GM21423 (cell line): Measurements from ENCODE around the gene DUSP22.
"Not testable (repeated sequence)": the region's sequence is repeated elsewhere in the genome, so short reads cannot be mapped to it uniquely, and the experiment has no call there.

Experiments
- ATAC-seq: cut with Tn5 transposase; IDR thresholded peaks from one replicate; pipeline ENCODE4 v1.9.1; 2021; ENCODE audit warnings: mild to moderate bottlenecking, moderate library complexity; ENCODE audit not compliant: unreplicated experiment

DUSP22 gene, protein sequence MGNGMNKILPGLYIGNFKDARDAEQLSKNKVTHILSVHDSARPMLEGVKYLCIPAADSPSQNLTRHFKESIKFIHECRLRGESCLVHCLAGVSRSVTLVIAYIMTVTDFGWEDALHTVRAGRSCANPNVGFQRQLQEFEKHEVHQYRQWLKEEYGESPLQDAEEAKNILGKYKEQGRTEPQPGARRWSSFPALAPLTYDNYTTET

DNA sequence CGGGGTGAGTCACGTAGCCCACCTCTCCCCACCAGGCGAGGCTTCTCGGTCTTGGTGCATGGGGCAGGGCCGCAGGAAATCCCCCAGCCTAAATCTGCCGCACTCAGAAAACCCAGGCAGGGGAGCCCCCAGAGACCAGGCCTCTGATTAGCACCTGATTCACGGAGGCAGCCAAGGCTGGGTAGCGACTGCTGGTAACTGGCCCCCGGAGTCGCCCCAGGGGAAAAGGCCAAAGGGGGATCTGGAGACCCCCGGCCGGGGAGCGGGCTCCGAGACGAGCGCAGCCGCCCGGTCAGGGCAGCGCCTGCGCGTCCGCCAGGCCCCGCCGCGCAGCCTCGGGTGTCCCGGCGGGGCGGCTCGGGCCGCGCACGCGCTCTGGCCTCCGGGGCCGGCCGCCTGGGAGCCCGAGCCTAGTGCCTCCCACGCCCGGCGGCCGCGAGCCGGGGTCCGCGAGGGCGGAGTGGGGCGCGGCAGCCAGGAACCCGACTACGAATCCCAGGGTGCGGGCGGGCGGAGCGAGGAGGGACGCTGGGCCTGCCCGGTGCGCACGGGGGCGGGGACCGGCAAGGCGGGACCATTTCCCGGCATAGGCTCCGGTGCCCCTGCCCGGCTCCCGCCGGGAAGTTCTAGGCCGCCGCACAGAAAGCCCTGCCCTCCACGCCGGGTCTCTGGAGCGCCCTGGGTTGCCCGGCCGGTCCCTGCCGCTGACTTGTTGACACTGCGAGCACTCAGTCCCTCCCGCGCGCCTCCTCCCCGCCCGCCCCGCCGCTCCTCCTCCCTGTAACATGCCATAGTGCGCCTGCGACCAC is at the start of gene DUSP22:
Gene DUSP22, plus strand, starts transcription at position 791 of the 809 bp plus-strand sequence. CDS start 53 bp downstream, outside the sequence.
- peak; percentile 36 for ATAC-seq

DNA sequence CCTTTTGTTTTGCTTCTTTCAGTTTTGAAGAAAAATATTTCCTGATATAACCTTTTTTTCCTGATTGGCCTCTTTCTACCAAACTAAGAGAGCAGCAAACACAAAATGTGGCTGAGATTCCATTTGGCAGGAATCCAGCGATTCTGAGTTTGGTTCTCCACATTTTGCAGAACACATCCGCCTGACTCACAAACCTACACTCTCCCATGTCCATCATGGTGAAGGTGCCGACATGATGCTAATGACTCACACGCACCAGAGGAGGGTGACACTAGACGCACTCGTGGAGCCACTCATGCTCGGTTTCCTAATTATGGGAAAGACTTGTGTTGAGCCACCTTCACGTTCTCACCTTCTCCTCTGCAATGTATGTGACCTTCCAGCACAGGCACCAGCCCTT is 45.9 kb upstream of the DUSP22 start:
- no peak for ATAC-seq

DNA sequence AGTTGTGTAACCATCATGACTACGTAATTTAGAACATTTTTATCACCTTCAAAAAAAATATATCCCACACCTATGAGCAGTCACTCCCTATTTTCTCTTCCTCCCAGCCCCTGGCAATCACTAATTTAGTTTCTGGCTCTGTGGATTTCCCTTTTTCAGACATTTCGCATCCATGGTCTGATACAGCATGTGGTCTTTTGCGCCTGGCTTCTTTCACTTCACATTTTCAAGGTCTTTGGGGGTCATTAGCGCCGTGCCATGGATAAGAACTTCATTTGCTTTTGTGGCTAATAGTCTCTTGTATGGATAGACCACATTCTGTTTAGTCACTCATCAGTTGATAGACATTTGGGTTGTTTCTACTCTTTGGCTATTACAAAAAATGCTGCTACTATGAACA is 44.9 kb upstream of the DUSP22 start:
- no peak for ATAC-seq

DNA sequence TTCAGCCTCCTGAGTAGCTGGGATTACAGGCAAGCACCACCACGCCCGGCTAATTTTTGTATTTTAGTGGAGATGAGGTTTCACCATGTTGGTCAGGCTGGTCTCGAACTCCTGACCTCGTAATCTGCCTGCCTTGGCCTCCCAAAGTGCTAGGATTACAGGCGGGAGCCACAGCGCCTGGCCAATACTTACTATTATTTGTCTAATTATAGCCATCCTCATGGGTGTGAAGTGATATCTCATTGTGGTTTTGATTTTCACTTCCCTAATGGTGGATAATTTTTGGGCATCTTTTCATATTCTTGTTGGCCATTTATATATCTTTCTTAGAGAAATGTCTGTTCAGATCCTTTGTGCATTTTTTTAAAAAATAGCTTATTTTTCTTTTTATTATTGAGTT is 44.2 kb upstream of the DUSP22 start:
- not testable (repeated sequence) for ATAC-seq

DNA sequence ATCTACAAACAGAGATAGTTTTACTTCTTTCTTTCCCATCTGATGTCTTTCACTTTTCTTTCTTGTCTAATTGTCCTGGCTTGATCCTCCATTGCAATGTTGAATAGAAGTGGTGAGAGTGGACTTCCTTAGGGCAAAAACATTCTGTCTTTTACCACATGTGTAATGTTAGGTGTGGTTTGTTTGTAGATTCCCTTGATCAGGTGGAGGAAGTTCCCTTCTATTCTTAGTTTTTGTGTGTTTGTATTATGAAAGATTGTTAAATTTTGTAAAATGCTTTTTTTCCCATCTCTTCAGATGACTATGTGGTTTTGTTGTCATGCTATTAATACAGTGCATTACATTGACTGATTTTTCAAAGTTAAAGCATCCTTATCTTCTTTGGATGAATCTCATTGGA is 41.6 kb upstream of the DUSP22 start:
- no peak for ATAC-seq

DNA sequence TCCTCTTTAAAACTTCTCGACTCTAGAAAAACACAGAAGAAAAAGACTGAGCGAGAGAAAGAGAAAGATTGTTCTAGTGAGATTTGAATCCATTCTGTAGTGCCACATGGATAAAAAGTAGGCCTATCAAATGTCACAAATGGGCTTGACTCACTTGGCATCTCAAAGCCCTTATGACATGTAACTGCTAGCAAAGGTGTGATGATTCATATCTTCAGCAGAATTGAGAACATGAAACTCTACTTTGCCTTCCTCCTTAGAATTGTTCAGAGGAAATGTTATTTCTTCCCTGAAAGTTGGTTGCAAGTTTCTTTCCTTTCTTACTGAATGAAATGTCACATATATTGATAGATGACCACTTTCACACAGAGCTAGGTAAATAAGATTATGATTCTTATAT is 40.4 kb upstream of the DUSP22 start:
- peak; percentile 51 for ATAC-seq

DNA sequence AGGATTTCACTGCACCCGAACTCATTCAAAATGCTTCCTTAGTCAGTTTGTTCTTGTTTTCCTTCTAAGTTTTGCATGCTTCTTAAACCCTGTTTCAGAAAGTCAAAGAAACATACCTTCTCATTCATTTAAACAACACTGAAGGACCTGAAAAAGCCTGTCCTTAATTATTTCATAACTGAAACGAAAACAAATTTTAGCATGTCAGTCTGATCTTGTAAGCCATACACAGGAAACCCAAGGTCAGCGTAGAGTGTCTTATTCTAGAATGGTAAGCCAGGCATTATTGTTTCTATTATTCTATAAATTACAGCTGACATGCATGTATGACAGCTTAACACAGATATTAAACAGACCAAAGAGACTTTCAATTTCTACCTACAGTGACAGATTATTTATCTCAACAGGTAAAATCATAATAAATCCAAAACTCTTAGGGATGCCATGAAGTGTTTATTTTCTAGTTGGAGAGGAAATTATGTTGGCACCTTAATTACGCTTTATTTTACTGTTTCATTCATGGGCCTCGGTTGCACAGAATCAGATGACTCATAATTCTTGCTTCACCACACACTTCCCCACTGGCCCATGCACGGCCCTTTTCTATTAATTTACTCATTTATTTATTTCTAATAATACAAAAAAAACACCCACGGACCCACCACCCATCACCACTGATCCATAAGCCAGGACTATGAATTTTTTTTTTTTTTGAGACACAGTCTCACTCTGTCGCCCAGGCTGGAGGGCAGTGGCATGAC is 39.3 kb upstream of the DUSP22 start:
- ATAC-seq: no peak

DNA sequence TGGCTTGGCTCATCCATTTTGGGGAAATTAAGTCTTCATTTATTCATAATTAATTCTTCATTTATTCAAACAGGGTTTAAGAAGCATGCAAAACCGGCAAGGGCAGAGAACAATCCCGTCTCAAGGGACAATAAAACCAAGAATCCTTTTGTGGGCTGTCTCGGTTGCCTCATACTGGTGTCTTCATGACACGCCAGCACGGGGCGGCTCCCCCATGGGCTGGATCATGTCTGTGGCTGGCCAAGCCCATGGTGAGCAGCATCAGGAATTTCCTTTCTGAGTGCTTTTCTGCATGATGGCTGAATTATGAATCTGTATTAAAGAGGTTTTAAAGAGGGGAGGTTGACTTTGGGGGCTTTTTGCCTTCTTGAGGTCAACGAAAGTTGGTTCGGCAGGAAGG is 38.3 kb upstream of the DUSP22 start:
- no peak for ATAC-seq

DNA sequence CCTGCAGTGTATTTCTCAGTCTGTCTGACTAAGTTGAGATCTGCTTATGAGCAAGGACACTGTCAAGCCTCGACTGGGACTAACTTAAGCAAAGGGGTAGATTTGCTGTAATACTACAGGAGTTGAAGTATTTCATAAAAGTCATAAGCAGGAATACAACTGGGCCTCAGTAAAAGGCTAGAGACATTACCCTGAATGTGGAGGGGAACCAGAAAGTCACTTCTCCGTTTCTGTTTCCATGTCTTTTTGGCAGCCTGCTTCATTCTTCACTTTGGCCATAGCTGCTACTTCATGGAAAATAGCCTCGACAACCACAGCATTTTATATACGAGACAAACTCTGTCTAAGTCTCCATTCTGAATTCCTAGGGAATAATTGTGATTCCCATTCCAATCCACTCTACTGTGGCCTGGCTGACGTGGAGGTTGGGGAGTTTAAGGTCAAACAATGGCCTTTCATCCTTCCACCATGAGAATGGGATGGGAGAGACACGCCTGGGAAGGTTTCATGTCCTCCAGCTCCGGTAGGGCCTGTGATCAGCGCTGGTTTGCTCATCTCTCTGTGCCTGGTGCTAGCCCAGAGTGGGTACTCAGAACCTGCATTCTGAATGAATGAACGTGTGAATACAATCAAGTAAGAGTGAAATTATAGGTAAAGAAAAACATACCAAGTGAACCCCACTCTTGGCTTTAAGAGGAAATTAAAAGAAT is 37.1 kb upstream of the DUSP22 start:
- ATAC-seq: no peak

DNA sequence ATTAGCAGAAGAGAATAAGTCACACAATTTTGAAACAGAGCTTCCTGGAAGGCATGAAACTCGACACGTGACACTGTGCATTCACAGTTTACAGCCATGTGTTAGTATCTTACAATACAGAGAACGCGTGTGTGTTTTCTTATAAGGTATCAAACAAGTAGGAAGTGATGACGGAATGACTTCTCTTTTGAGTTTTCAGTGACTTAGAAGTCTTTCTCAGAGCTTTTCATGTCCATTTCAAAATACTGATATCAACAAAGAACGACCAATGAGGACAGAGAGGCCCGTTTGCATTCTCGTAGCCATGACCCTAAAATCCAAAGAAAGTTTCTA is 36.6 kb upstream of the DUSP22 start:
- no peak for ATAC-seq

DNA sequence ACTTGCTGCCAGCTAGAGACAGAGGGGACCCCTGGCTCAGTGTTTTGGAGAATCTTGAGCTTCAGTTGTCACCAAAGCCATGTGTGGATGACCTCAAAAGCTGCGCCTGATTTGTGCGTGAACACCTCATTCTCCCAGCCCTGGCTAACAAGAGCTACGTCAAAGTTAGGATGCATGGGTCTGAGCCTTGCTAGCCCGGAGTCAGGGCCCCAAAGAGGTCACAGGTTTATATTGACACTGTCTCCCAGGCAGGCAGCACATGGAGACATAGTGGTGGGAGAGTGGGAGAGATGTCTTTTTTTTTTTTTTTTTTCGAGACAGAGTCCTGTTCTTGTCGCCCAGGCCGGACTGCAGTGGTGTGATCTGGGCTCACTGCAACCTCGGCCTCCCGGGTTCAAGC is 36.1 kb upstream of the DUSP22 start:
- ATAC-seq: no peak

DNA sequence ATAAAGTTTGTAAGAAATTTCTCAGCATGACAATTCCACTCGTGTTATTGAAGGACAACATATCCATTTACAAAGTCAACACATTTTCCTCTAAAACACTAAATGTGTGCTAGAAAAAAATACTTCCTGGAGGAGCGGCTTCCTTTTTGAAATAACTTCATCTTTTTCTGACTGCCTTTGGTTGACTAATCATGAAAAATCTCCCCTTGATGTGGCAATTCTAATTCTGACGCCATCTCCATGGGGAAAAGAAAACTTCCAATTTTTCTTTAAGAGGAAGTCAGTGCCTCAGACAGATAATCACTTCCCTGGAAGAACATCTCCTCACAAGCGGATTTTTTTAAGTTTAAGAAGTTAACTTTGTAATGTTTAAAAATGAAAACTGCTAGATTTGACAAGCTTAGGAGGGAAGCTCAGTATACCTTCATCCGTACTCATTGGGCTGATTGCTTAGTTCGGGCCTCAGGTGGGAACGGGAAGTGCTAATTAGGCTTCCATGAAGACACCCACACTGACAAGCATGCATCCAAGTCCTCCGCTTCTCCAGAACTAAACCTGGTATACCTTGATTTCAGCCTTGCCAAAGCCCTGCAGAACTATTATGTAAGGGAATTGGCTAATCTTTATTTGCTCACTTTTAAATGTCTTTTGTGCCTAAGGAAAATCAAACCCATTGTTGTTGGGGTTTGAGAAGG is 35.1 kb upstream of the DUSP22 start:
- no peak for ATAC-seq

DNA sequence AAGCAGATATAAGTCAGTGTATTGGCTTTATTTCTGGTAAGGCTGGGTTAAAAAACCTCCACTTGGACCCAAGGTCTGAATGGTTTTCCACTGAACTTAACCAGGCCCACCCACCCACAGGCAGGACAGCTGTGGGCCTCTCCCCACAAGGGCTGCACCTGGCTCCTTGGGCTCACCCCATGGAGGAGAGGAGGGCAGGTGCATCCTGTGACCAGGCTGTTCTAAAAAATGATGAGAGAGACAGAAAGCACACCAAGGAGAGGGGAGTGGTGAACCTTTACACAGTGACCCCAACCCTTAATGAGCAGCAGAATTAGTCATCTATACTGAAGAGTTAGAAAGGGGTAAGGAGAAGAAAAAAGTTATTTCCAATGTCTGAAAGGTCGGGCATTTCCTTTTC is 34.5 kb upstream of the DUSP22 start:
- peak; percentile 37 for ATAC-seq

DNA sequence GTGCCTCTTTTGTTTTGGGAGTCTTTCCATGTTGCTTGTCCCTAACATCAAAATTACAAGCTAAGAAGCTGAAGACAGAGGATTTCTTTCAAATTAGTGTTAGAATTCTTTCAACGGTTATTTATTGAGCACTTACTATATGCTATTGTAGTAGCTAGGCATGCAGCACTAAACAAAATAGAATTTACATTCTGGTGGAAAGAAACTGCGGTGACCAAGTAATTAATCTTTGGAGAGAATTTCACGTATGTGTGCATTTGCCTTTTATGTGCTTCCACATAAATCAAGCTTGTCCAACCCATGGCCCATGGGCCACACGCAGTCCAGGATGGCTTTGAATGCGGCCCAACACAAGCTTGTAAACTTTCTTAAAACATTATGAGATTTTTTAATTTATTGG is 33.0 kb upstream of the DUSP22 start:
- ATAC-seq: no peak

DNA sequence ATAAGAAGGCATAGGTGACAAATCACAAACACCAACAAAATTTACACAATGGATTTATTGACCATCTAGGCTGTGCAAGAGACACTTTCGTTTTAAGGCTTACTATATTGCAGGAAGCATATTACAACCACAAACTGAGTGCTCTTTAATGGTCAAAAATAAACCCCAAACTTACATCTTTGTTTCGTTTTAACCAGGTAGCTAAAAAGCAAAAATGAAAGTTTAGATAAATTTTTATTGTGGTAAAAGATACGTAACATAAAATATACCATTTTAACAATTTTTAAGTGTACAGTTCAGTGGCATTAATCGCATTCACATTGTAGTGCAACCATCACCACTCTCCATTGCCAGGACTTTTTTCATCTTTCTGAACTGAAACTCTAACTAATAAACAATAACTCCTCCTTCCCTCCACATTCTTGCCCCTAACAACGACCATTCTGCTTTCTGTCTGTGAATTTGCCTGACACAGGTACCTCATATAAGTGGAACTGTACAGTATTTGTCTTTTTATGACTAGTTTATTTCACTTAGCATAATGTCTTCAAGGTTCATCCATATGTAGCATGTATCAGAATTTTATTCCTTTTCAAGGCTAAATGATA is 32.3 kb upstream of the DUSP22 start:
- peak; percentile 83 for ATAC-seq

DNA sequence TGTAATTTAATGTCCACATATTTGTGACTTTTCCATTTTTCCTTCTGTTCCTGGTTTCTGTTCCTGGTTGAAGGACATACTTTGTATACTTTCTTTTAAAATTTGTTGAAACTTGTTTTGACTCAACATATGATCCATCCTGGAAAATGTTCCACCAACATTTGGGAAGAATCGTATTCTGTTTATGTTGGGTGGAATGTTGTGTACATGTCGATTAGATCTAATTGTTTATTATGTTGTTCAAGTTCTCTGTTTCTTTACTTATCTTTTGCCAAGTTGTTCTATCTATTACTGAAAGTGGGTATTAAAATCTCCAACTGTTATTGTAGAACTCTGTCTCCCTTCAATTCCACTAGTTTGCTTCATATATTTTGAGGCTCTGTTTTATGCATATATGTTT is 27.7 kb upstream of the DUSP22 start:
- ATAC-seq: no peak

DNA sequence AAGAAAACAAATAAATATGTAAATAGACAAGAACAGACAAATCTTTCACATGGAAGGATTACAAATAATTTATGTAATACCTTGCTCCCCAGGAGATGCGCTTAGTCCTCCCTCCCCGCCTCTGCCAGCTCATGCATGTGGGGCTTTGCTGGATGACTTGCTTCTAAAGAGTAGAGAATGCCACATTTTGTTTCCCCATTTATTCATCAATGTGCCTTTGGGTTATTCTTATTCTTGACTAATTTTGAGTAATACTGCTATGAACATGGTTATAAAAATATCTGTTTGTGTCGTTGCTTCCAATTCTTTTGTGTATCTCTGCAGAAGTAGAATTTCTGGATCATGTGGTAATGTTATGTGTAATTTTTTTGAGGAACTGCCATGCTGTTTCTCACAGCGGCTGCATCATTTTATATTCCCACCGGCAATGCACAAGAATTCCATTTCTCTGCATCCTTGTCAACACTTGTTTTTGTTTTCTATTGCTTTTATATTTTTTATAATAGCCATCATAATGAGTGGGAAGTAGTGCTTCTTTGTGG is 23.8 kb upstream of the DUSP22 start:
- ATAC-seq: no peak

DNA sequence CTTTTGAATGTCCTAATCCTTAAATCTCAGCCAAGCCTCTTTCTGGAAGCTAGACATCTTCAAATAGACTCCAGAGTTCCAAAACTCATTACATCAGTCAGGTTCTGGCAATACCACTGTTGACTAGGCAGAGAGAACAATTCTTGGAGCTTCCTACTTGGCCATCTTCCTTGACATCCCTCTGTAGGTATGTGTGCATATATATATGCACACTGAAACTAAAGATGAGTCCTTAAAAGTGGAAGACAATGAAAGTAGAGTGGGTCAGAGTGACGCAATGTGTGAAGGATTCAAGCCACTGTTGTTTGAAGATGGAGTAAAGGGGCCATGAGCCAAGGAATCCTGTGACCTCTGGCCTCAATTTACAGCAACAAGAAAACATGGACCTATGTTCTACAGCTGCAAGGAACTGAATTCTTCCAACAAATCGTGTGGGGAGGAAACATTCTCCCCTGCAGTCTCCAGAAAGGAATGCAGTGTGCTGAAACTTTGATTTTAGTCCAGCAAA is 18.7 kb upstream of the DUSP22 start:
- ATAC-seq: no peak

DNA sequence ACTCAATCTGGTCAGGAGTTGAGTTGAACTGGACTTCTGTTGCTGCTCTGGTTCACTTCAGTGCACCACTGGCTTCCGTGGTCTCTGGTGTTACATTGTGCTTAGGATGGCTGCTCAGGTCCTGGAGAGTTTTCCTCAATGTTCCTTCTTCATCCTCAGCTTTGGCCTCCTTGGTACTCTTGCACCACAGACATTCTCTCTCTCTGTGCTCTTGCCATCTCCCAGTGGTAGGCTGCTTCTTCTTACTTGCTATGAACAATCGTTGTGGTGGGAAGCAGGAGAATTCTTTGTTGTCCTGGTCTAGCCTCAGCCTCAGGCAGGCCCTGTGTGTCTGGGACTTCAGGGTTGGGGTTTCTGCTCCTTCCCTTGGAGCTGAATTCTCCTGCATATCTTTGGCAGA is 14.5 kb upstream of the DUSP22 start:
- ATAC-seq: no peak

DNA sequence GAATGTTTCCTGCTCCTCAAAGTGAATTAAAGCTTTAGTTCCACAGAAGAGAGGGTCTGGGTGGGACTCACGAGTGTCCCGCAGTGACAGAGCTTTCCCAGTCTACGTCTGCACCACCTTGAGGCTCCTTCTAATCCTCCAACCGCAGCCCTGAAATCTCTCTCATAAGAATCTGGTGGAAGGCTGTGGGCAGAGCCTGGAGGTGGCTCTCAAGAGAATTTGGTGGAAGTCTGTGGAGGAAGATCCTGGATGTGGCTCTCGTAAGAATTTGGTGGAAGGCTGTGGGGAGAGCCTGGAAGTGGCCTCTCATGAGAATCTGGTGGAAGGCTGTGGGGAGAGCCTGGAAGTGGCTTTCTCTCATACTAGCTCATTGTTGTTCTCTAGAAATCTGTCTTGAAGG is 13.8 kb upstream of the DUSP22 start:
- no peak for ATAC-seq
